HepG2 (cell line): ENCODE data around the gene GPR176.

Experiments used
- ESRRA ChIP-seq: sonication (generic); formaldehyde crosslinking; IDR thresholded peaks from 2 replicates; pipeline ENCODE4 v1.5.1; 2020; ENCODE audit warnings: mild to moderate bottlenecking, low read depth, missing genetic modification reagents
- FOSL2 ChIP-seq: sonication (generic); formaldehyde crosslinking; IDR thresholded peaks from 2 replicates; pipeline ENCODE4 v1.4.0; 2020; ENCODE audit warnings: missing genetic modification reagents
- NFYB ChIP-seq: sonication (generic); formaldehyde crosslinking; IDR thresholded peaks from 2 replicates; pipeline ENCODE4 v1.4.0; 2020; ENCODE audit warnings: missing genetic modification reagents
- RFX3 ChIP-seq: IDR thresholded peaks from 2 replicates; pipeline ENCODE4 v1.6.1; 2016; ENCODE audit warnings: missing biosample characterization, missing genetic modification reagents
- YY1 ChIP-seq: IDR thresholded peaks from 2 replicates; pipeline ENCODE4 v1.6.1; 2011; ENCODE audit warnings: low read length, low read depth, moderate library complexity, mild to moderate bottlenecking; ENCODE audit not compliant: insufficient read depth, insufficient replicate concordance
- ZBTB34 ChIP-seq: sonication (generic); formaldehyde crosslinking; IDR thresholded peaks from 2 replicates; pipeline ENCODE4 v1.8.0; 2022; ENCODE audit warnings: mild to moderate bottlenecking, missing genetic modification reagents
- ZBTB7A ChIP-seq: sonication (generic); formaldehyde crosslinking; IDR thresholded peaks from 2 replicates; pipeline ENCODE4 v1.8.0; 2022; ENCODE audit warnings: mild to moderate bottlenecking, missing genetic modification reagents
- ZIK1 ChIP-seq: sonication (generic); formaldehyde crosslinking; IDR thresholded peaks from 2 replicates; pipeline ENCODE4 v1.5.0; 2020; ENCODE audit warnings: mild to moderate bottlenecking, low read depth, missing genetic modification reagents, borderline replicate concordance
- TF ChIP-seq, protein P1 (sequence below): sonication (generic); formaldehyde crosslinking; IDR thresholded peaks from 2 replicates; pipeline ENCODE4 v1.4.0; 2020; ENCODE audit warnings: missing genetic modification reagents
- TF ChIP-seq, protein P2 (sequence below): sonication (generic); formaldehyde crosslinking; IDR thresholded peaks from 2 replicates; pipeline ENCODE4 v1.5.0; 2020; ENCODE audit warnings: missing genetic modification reagents

- TF ChIP-seq, protein P1, sequence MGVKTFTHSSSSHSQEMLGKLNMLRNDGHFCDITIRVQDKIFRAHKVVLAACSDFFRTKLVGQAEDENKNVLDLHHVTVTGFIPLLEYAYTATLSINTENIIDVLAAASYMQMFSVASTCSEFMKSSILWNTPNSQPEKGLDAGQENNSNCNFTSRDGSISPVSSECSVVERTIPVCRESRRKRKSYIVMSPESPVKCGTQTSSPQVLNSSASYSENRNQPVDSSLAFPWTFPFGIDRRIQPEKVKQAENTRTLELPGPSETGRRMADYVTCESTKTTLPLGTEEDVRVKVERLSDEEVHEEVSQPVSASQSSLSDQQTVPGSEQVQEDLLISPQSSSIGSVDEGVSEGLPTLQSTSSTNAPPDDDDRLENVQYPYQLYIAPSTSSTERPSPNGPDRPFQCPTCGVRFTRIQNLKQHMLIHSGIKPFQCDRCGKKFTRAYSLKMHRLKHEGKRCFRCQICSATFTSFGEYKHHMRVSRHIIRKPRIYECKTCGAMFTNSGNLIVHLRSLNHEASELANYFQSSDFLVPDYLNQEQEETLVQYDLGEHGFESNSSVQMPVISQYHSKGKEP: no peak
- TF ChIP-seq FOSL2 (CRISPR knock-in tag) (no peak), ESRRA (CRISPR knock-in tag) (no peak), RFX3 (no peak), YY1 (no peak), ZBTB7A (CRISPR knock-in tag) (no peak), NFYB (CRISPR knock-in tag) (no peak), ZIK1 (no peak), ZBTB34 (CRISPR knock-in tag) (no peak)
- TF ChIP-seq, protein P2, sequence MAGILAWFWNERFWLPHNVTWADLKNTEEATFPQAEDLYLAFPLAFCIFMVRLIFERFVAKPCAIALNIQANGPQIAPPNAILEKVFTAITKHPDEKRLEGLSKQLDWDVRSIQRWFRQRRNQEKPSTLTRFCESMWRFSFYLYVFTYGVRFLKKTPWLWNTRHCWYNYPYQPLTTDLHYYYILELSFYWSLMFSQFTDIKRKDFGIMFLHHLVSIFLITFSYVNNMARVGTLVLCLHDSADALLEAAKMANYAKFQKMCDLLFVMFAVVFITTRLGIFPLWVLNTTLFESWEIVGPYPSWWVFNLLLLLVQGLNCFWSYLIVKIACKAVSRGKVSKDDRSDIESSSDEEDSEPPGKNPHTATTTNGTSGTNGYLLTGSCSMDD (CRISPR knock-in tag): no peak
Measured at GRCh38 chr15:39846108-39846507, 74.0 kb downstream of the GPR176 start.
